H9 (cell line): Measurements from ENCODE around the gene ITGB3. TPM values are rescaled to one million over a fixed set of nuclear protein-coding genes. Genes with fewer than 3 reads are reported as not detected.

Source experiments
- DNase-seq: peaks from one replicate; pipeline ENCODE4 v3.0.0-alpha.2; 2017
- H2AFZ ChIP-seq: one replicate; pipeline ENCODE4 v1.6.1; 2013; ENCODE audit warnings: mild to moderate bottlenecking, low read length, control low read depth, moderate library complexity
- H2AK5ac ChIP-seq: 2 replicates; pipeline ENCODE4 v1.6.1; 2013; ENCODE audit warnings: low read length, control low read depth, mixed read lengths; ENCODE audit not compliant: insufficient read length
- H2BK120ac ChIP-seq: one replicate; pipeline ENCODE4 v1.6.1; 2013; ENCODE audit warnings: low read depth, mild to moderate bottlenecking, low read length, control low read depth, inconsistent platforms; ENCODE audit not compliant: poor library complexity, severe bottlenecking
- H2BK12ac ChIP-seq: 2 replicates; pipeline ENCODE4 v1.6.1; 2013; ENCODE audit warnings: low read length, control low read depth, mixed read lengths, low read depth; ENCODE audit not compliant: insufficient read length
- H2BK15ac ChIP-seq: 2 replicates; pipeline ENCODE4 v1.6.1; 2013; ENCODE audit warnings: low read depth, low read length, control low read depth
- H2BK20ac ChIP-seq: one replicate; pipeline ENCODE4 v1.6.1; 2013; ENCODE audit warnings: low read depth, mild to moderate bottlenecking, low read length, control low read depth, inconsistent platforms; ENCODE audit not compliant: poor library complexity, severe bottlenecking
- H2BK5ac ChIP-seq: 2 replicates; pipeline ENCODE4 v1.6.1; 2013; ENCODE audit warnings: low read length, control low read depth, mixed read lengths; ENCODE audit not compliant: insufficient read length
- H3K14ac ChIP-seq: 2 replicates; pipeline ENCODE4 v1.6.1; 2013; ENCODE audit warnings: low read length, control low read depth; ENCODE audit not compliant: insufficient read depth
- H3K18ac ChIP-seq: 2 replicates; pipeline ENCODE4 v1.6.1; 2013; ENCODE audit warnings: low read depth, mild to moderate bottlenecking, mixed read lengths, low read length, control low read depth; ENCODE audit not compliant: insufficient read length
- H3K23ac ChIP-seq: 2 replicates; pipeline ENCODE4 v1.6.1; 2013; ENCODE audit warnings: low read length, control low read depth, mixed read lengths, low read depth; ENCODE audit not compliant: insufficient read length
- H3K23me2 ChIP-seq: 2 replicates; pipeline ENCODE4 v1.6.1; 2013; ENCODE audit warnings: low read depth, mild to moderate bottlenecking, mixed read lengths, low read length, control low read depth; ENCODE audit not compliant: insufficient read length, poor library complexity, severe bottlenecking
- H3K27ac ChIP-seq: 2 replicates; pipeline ENCODE4 v1.5.1; 2013; ENCODE audit warnings: low read length, control low read depth, mixed read lengths, low read depth; ENCODE audit not compliant: insufficient read length
- H3K27me3 ChIP-seq: 2 replicates; pipeline ENCODE4 v1.6.1; 2013; ENCODE audit warnings: low read length, control low read depth, inconsistent platforms; ENCODE audit not compliant: insufficient read depth
- H3K4ac ChIP-seq: 2 replicates; pipeline ENCODE4 v1.6.1; 2013; ENCODE audit warnings: low read depth, mild to moderate bottlenecking, control low read depth, inconsistent platforms, low read length, moderate library complexity
- H3K4me1 ChIP-seq: 2 replicates; pipeline ENCODE4 v1.6.1; 2013; ENCODE audit warnings: low read length, control low read depth, inconsistent platforms; ENCODE audit not compliant: insufficient read depth
- H3K4me2 ChIP-seq: 2 replicates; pipeline ENCODE4 v1.6.1; 2013; ENCODE audit warnings: low read length, control low read depth, mixed read lengths; ENCODE audit not compliant: insufficient read length, insufficient read depth
- H3K56ac ChIP-seq: 2 replicates; pipeline ENCODE4 v1.6.1; 2013; ENCODE audit warnings: low read depth, mild to moderate bottlenecking, mixed read lengths, low read length, control low read depth; ENCODE audit not compliant: insufficient read length
- H3K79me1 ChIP-seq: 2 replicates; pipeline ENCODE4 v1.6.1; 2013; ENCODE audit warnings: low read depth, mild to moderate bottlenecking, moderate library complexity, low read length, control low read depth, inconsistent platforms; ENCODE audit not compliant: insufficient read depth, poor library complexity, severe bottlenecking
- H3K79me2 ChIP-seq: 2 replicates; pipeline ENCODE4 v1.6.1; 2013; ENCODE audit warnings: low read length, control low read depth, inconsistent platforms; ENCODE audit not compliant: insufficient read depth
- H3K9ac ChIP-seq: 2 replicates; pipeline ENCODE4 v1.6.1; 2013; ENCODE audit warnings: low read length, control low read depth, mixed read lengths; ENCODE audit not compliant: insufficient read length; ENCODE audit errors: extremely low read depth
- H3K9me3 ChIP-seq: one replicate; pipeline ENCODE4 v1.6.1; 2013; ENCODE audit warnings: low read depth, low read length, inconsistent platforms; ENCODE audit not compliant: control insufficient read depth
- H3T11ph ChIP-seq: one replicate; pipeline ENCODE4 v1.6.1; 2013; ENCODE audit warnings: mild to moderate bottlenecking, low read length, control low read depth, inconsistent platforms
- H4K20me1 ChIP-seq: one replicate; pipeline ENCODE4 v1.6.1; 2013; ENCODE audit not compliant: control insufficient read depth, insufficient read length, insufficient read depth
- H4K5ac ChIP-seq: 2 replicates; pipeline ENCODE4 v1.6.1; 2013; ENCODE audit warnings: low read depth, mild to moderate bottlenecking, mixed read lengths, low read length, control low read depth; ENCODE audit not compliant: insufficient read length
- H4K8ac ChIP-seq: replicated peaks from 2 replicates; pipeline ENCODE4 v1.6.1; 2013; ENCODE audit warnings: low read length, control low read depth, mixed read lengths, low read depth; ENCODE audit not compliant: insufficient read length
- H4K91ac ChIP-seq: 2 replicates; pipeline ENCODE4 v1.6.1; 2013; ENCODE audit warnings: low read depth, mild to moderate bottlenecking, moderate library complexity, mixed read lengths, low read length, control low read depth; ENCODE audit not compliant: insufficient read length
- H3K27ac Mint-ChIP-seq, 3 experiments: 2 replicates in 2 of 3; 3 replicates in 1 of 3; pipeline ENCODE4 v1.8.0; 2020 to 2021; ENCODE audit warnings: mixed read lengths in 3 of 3, mild to moderate bottlenecking in 1 of 3, moderate library complexity in 1 of 3
- H3K27me3 Mint-ChIP-seq: 2 replicates; pipeline ENCODE4 v1.8.0; 2021; ENCODE audit warnings: low read depth, mild to moderate bottlenecking, moderate library complexity, mixed read lengths
- H3K36me3 Mint-ChIP-seq, 3 experiments: 2 replicates in 2 of 3; 3 replicates in 1 of 3; pipeline ENCODE4 v1.8.0; 2020 to 2021; ENCODE audit warnings: low read depth in 3 of 3, mixed read lengths in 3 of 3; ENCODE audit not compliant: insufficient read depth in 1 of 3
- H3K4me1 Mint-ChIP-seq, 2 experiments: 2 replicates each; pipeline ENCODE4 v1.8.0; 2020; ENCODE audit warnings: mixed read lengths in 2 of 2
- H3K4me3 Mint-ChIP-seq, 2 experiments: 2 replicates in 1 of 2; 3 replicates in 1 of 2; pipeline ENCODE4 v1.8.0; 2020 to 2021; ENCODE audit warnings: mild to moderate bottlenecking in 2 of 2, mixed read lengths in 2 of 2, moderate library complexity in 1 of 2
- H3K9me3 Mint-ChIP-seq, 2 experiments: 2 replicates in 1 of 2; 3 replicates in 1 of 2; pipeline ENCODE4 v1.8.0; 2020; ENCODE audit warnings: mild to moderate bottlenecking in 2 of 2, mixed read lengths in 2 of 2, moderate library complexity in 1 of 2
- WGBS: extraction: QIAGEN DNeasy Blood & Tissue Kit; methylation state at CpG from one replicate; pipeline ENCODE4 v1.1.7; 2013; ENCODE audit warnings: missing lambda C conversion rate, low lambda C conversion rate, mixed read lengths; ENCODE audit not compliant: insufficient read length; ENCODE audit errors: extremely low coverage; 5-methylcytosine and 5-hydroxymethylcytosine counted together
- total RNA-seq: library from RNA; stranded (reverse); gene quantifications from 2 replicates; pipeline ENCODE4 v1.2.1, GENCODE V29; 2021
- TF ChIP-seq, protein P1 (sequence below): fragments of 200-600 bp; sonication (generic); conservative IDR thresholded peaks from 3 replicates; pipeline ENCODE4 v1.8.0; 2021; ENCODE audit warnings: antibody characterized with exemption, mild to moderate bottlenecking

The ITGB3 gene
- total RNA-seq, 1 experiment from 2014 or later: not detected

DNA sequence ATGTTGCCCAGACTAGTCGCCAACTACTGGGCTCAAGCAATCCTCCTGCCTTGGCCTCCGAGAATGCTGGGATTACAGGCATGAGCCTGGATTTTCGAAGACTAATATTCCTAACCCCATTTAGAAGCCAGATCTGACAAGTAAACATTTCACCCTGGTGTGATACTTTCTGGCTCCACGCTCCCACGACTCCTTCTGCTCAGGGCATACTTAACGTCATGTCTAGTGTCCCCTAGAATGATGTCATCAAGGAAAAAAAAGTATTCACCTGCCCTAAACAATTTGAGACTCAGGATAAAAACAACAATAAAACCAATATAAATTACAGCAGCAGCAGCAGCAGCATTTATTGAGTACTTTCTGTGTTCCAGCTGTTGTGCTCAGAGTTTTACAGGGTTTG lies 13.2 kb downstream of the ITGB3 start:
- Histone ChIP-seq H4K91ac (no peak overlapping the region), H3K27me3 (no peaks in the 10 kb centered on the region), H3K9me3 (no peaks in the 10 kb centered on the region), H2BK20ac (no peak overlapping the region), H3K79me2 (no peaks in the 10 kb centered on the region), H3K79me1 (no peaks in the 10 kb centered on the region), H3K56ac (no peak overlapping the region), H3K4me1 (no peaks in the 10 kb centered on the region), H3K14ac (no peak overlapping the region), H4K8ac (no peak overlapping the region), H2AFZ (no peak overlapping the region), H4K20me1 (no peaks in the 10 kb centered on the region), H3K23ac (no peak overlapping the region), H3K4me2 (no peak overlapping the region), H2AK5ac (no peak overlapping the region), H3T11ph (no peak overlapping the region), H3K9ac (no peak overlapping the region), H2BK5ac (no peak overlapping the region), H3K4ac (no peak overlapping the region), H2BK120ac (no peak overlapping the region), H2BK12ac (no peak overlapping the region), H2BK15ac (no peak overlapping the region; the same call in 1 of the 2 replicates), H3K23me2 (no peaks in the 10 kb centered on the region), H3K27ac (no peak overlapping the region), H4K5ac (no peak overlapping the region), H3K18ac (no peak overlapping the region)
- Mint-ChIP-seq H3K4me1 (peaks cover 7 to 8% of the 10 kb centered on the region in 2 experiments; a peak in 2 of 4 replicates), H3K9me3 (peaks cover 10 to 15% of the 10 kb centered on the region in 2 experiments), H3K4me3 (no peak overlapping the region), H3K27ac (no peak overlapping the region), H3K27me3 (peaks cover 5% of the 10 kb centered on the region; the same call in 1 of the 2 replicates), H3K36me3 (peaks cover 3 to 13% (median 5%) of the 10 kb centered on the region in 3 experiments; a peak in 6 of 7 replicates)
- TF ChIP-seq, protein P1, sequence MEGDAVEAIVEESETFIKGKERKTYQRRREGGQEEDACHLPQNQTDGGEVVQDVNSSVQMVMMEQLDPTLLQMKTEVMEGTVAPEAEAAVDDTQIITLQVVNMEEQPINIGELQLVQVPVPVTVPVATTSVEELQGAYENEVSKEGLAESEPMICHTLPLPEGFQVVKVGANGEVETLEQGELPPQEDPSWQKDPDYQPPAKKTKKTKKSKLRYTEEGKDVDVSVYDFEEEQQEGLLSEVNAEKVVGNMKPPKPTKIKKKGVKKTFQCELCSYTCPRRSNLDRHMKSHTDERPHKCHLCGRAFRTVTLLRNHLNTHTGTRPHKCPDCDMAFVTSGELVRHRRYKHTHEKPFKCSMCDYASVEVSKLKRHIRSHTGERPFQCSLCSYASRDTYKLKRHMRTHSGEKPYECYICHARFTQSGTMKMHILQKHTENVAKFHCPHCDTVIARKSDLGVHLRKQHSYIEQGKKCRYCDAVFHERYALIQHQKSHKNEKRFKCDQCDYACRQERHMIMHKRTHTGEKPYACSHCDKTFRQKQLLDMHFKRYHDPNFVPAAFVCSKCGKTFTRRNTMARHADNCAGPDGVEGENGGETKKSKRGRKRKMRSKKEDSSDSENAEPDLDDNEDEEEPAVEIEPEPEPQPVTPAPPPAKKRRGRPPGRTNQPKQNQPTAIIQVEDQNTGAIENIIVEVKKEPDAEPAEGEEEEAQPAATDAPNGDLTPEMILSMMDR: no peak
- no CpG with 5 or more reads among the region's 6 CpGs for WGBS
- DNase-seq: no peak
